DOHH2 (cell line): ENCODE data around the gene BBS9.

ENCODE experiments used
- H3F3A ChIP-seq: fragments of 200-600 bp; sonication (generic), shearing (Covaris generic); 2 replicates; pipeline ENCODE4 v1.6.0; 2016; ENCODE audit warnings: antibody characterized with exemption, mild to moderate bottlenecking; ENCODE audit not compliant: control insufficient read depth, insufficient read depth
- H3K27ac ChIP-seq: fragments of 200-600 bp; sonication (generic); 2 replicates; pipeline ENCODE4 v1.5.1; 2014; ENCODE audit warnings: low read depth, mild to moderate bottlenecking, low read length, moderate library complexity
- H3K27me3 ChIP-seq: fragments of 200-600 bp; sonication (generic); 2 replicates; pipeline ENCODE4 v1.6.1; 2014; ENCODE audit warnings: mild to moderate bottlenecking, low read length, mixed read lengths; ENCODE audit not compliant: control insufficient read depth
- H3K36me3 ChIP-seq: fragments of 200-600 bp; sonication (generic); 2 replicates; pipeline ENCODE4 v1.6.1; 2014; ENCODE audit warnings: mild to moderate bottlenecking, low read length, moderate library complexity, mixed read lengths; ENCODE audit not compliant: control insufficient read depth
- H3K4me1 ChIP-seq: fragments of 200-600 bp; sonication (generic); 2 replicates; pipeline ENCODE4 v1.6.1; 2014; ENCODE audit warnings: mild to moderate bottlenecking, low read length, mixed read lengths; ENCODE audit not compliant: control insufficient read depth
- H3K4me2 ChIP-seq: fragments of 200-600 bp; sonication (generic); 2 replicates; pipeline ENCODE4 v1.6.0; 2014; ENCODE audit warnings: mild to moderate bottlenecking, low read length, moderate library complexity
- H3K4me3 ChIP-seq: fragments of 200-600 bp; sonication (generic); 2 replicates; pipeline ENCODE4 v1.5.1; 2014; ENCODE audit warnings: mild to moderate bottlenecking, low read length, mixed read lengths
- H3K79me2 ChIP-seq: fragments of 200-600 bp; sonication (generic); 2 replicates; pipeline ENCODE4 v1.6.1; 2014; ENCODE audit warnings: mild to moderate bottlenecking, low read length, mixed read lengths; ENCODE audit not compliant: control insufficient read depth
- H3K9me2 ChIP-seq: fragments of 200-600 bp; sonication (generic); replicated peaks from 2 replicates; pipeline ENCODE4 v1.6.1; 2014; ENCODE audit warnings: mild to moderate bottlenecking, low read length, mixed read lengths; ENCODE audit not compliant: control insufficient read depth
- H3K9me3 ChIP-seq: fragments of 200-600 bp; sonication (generic); 2 replicates; pipeline ENCODE4 v1.6.1; 2014; ENCODE audit warnings: antibody characterized with exemption, low read length, mixed read lengths; ENCODE audit not compliant: control insufficient read depth, insufficient read depth
- H4K20me1 ChIP-seq: fragments of 200-600 bp; sonication (generic); 2 replicates; pipeline ENCODE4 v1.6.0; 2014; ENCODE audit warnings: low read depth, mild to moderate bottlenecking, antibody characterized with exemption, low read length, moderate library complexity; ENCODE audit not compliant: control insufficient read depth, insufficient read depth
- EZH2phosphoT487 ChIP-seq: fragments of 200-600 bp; sonication (generic); IDR thresholded peaks from 2 replicates; pipeline ENCODE4 v1.6.1; 2017; ENCODE audit warnings: borderline replicate concordance, mild to moderate bottlenecking, antibody characterized with exemption, low read length, moderate library complexity, mixed read lengths
- TF ChIP-seq, protein P1 (sequence below): fragments of 200-600 bp; sonication (generic); IDR thresholded peaks from one replicate; pipeline ENCODE4 v1.5.1; 2014; ENCODE audit warnings: antibody characterized with exemption, mild to moderate bottlenecking, low read depth, low read length; ENCODE audit not compliant: poor library complexity, severe bottlenecking

Gene BBS9

GRCh38 chr7:33563651-33564050 is 434.3 kb downstream of the BBS9 start:
- Histone ChIP-seq H3K36me3 (no peaks in the 10 kb centered on the region), H4K20me1 (no peaks in the 10 kb centered on the region), H3K4me2 (no peak overlapping the region), H3K27me3 (0 out of 2 replicates have a peak, but pooled peaks cover 2% of the 10 kb centered on the region), H3K4me1 (no peaks in the 10 kb centered on the region), H3F3A (no peaks in the 10 kb centered on the region), H3K27ac (no peak overlapping the region), H3K79me2 (no peaks in the 10 kb centered on the region), H3K4me3 (no peak overlapping the region), H3K9me3 (no peaks in the 10 kb centered on the region), H3K9me2 (no peaks in the 10 kb centered on the region)
- TF ChIP-seq, protein P1, sequence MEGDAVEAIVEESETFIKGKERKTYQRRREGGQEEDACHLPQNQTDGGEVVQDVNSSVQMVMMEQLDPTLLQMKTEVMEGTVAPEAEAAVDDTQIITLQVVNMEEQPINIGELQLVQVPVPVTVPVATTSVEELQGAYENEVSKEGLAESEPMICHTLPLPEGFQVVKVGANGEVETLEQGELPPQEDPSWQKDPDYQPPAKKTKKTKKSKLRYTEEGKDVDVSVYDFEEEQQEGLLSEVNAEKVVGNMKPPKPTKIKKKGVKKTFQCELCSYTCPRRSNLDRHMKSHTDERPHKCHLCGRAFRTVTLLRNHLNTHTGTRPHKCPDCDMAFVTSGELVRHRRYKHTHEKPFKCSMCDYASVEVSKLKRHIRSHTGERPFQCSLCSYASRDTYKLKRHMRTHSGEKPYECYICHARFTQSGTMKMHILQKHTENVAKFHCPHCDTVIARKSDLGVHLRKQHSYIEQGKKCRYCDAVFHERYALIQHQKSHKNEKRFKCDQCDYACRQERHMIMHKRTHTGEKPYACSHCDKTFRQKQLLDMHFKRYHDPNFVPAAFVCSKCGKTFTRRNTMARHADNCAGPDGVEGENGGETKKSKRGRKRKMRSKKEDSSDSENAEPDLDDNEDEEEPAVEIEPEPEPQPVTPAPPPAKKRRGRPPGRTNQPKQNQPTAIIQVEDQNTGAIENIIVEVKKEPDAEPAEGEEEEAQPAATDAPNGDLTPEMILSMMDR: no peak
- no peak for TF ChIP-seq EZH2phosphoT487

GRCh38 chr7:33578166-33578565 is 448.8 kb downstream of the BBS9 start:
- no peaks in the 10 kb centered on the region for H3F3A ChIP-seq
- no peak overlapping the region for H3K4me2 ChIP-seq
- no peaks in the 10 kb centered on the region for H3K9me3 ChIP-seq
- H3K79me2 ChIP-seq: no peaks in the 10 kb centered on the region
- H4K20me1 ChIP-seq: no peaks in the 10 kb centered on the region
- no peaks in the 10 kb centered on the region for H3K4me1 ChIP-seq
- no peak overlapping the region for H3K27ac ChIP-seq
- no peak overlapping the region for H3K4me3 ChIP-seq
- no peaks in the 10 kb centered on the region for H3K36me3 ChIP-seq
- no peaks in the 10 kb centered on the region for H3K27me3 ChIP-seq
- no peak for TF ChIP-seq EZH2phosphoT487
- TF ChIP-seq, protein P1: no peak
- no peaks in the 10 kb centered on the region for H3K9me2 ChIP-seq

GRCh38 chr7:33578881-33579672 is 449.7 kb downstream of the BBS9 start:
- Histone ChIP-seq H3K36me3 (no peaks in the 10 kb centered on the region), H4K20me1 (no peaks in the 10 kb centered on the region), H3K9me2 (no peaks in the 10 kb centered on the region), H3K27ac (no peak overlapping the region), H3K79me2 (no peaks in the 10 kb centered on the region), H3K4me2 (no peak overlapping the region), H3K9me3 (no peaks in the 10 kb centered on the region), H3F3A (no peaks in the 10 kb centered on the region), H3K27me3 (no peaks in the 10 kb centered on the region), H3K4me3 (no peak overlapping the region), H3K4me1 (no peaks in the 10 kb centered on the region)
- no peak for TF ChIP-seq EZH2phosphoT487
- TF ChIP-seq, protein P1: no peak
